IMR-90 (cell line): Measurements from ENCODE around the gene SLC9A3. TPM values are rescaled to one million over a fixed set of nuclear protein-coding genes. Genes with fewer than 3 reads are reported as not detected.

Experiments used
- ATAC-seq: fragments of 200-7000 bp; cut with Tn5 transposase; 2 replicates; pipeline ENCODE4 v1.9.1; 2020; ENCODE audit warnings: low read depth, mild to moderate bottlenecking, moderate library complexity
- BruUV-seq: library from RNA; stranded (reverse); fragments of 400-500 nt; replicated peaks from 2 replicates; lab custom pipeline; 2021; lab: Mats Ljungman, UMichigan
- CTCF ChIA-PET: fragments of 300-600 bp; formaldehyde crosslinking; extraction: SDS; loops from one replicate; lab custom pipeline; 2021; ENCODE audit warnings: antibody characterized with exemption; lab: Yijun Ruan, JAX
- POLR2A ChIA-PET: fragments of 300-600 bp; sonication (Branson Sonifier 250); formaldehyde crosslinking; loops from one replicate; lab custom pipeline; 2022; ENCODE audit warnings: antibody characterized with exemption; ENCODE audit not compliant: unreplicated experiment; lab: Charles Lee
- DNase-seq: peaks from one replicate; pipeline ENCODE4 v3.0.0; 2013
- H2AFZ ChIP-seq: replicated peaks from 2 replicates; pipeline ENCODE3; 2013; ENCODE audit warnings: low read length, mild to moderate bottlenecking; ENCODE audit not compliant: poor library complexity
- H2AK5ac ChIP-seq: 2 replicates; pipeline ENCODE4 v1.6.1; 2013; ENCODE audit warnings: low read depth, low read length, inconsistent platforms
- H2AK9ac ChIP-seq: replicated peaks from 2 replicates; pipeline ENCODE3; 2013; ENCODE audit warnings: mild to moderate bottlenecking, low read depth, low read length, moderate library complexity; ENCODE audit not compliant: poor library complexity
- H2BK120ac ChIP-seq: 2 replicates; pipeline ENCODE4 v1.6.1; 2013; ENCODE audit warnings: low read depth, low read length, inconsistent platforms
- H2BK15ac ChIP-seq: 3 replicates; pipeline ENCODE4 v1.6.1; 2013; ENCODE audit warnings: low read depth, low read length, inconsistent platforms
- H2BK20ac ChIP-seq: 2 replicates; pipeline ENCODE4 v1.6.1; 2013; ENCODE audit warnings: low read depth, mild to moderate bottlenecking, inconsistent platforms, low read length, moderate library complexity
- H2BK5ac ChIP-seq: 2 replicates; pipeline ENCODE4 v1.6.1; 2013; ENCODE audit warnings: mild to moderate bottlenecking, low read depth, low read length, inconsistent platforms; ENCODE audit not compliant: poor library complexity, severe bottlenecking
- H3K14ac ChIP-seq: replicated peaks from 2 replicates; pipeline ENCODE4 v1.6.1; 2013; ENCODE audit warnings: low read depth, low read length, inconsistent platforms
- H3K18ac ChIP-seq: 2 replicates; pipeline ENCODE4 v1.6.1; 2013; ENCODE audit warnings: low read depth, low read length, control low read depth
- H3K23ac ChIP-seq: 2 replicates; pipeline ENCODE4 v1.6.1; 2013; ENCODE audit warnings: low read depth, low read length, inconsistent platforms
- H3K27ac ChIP-seq: 2 replicates; pipeline ENCODE4 v1.5.1; 2013; ENCODE audit warnings: mild to moderate bottlenecking, control low read depth, low read length; ENCODE audit not compliant: insufficient read depth
- H3K27me3 ChIP-seq: 2 replicates; pipeline ENCODE4 v1.6.1; 2013; ENCODE audit warnings: low read length; ENCODE audit not compliant: control insufficient read depth, insufficient read depth
- H3K36me3 ChIP-seq: 2 replicates; pipeline ENCODE4 v1.6.1; 2013; ENCODE audit warnings: low read length, mixed read lengths; ENCODE audit not compliant: control insufficient read depth, insufficient read depth
- H3K4ac ChIP-seq: 2 replicates; pipeline ENCODE4 v1.6.1; 2013; ENCODE audit warnings: low read depth, low read length, inconsistent platforms
- H3K4me1 ChIP-seq: 2 replicates; pipeline ENCODE4 v1.6.1; 2013; ENCODE audit warnings: low read length, mixed read lengths; ENCODE audit not compliant: control insufficient read depth, insufficient read depth
- H3K4me2 ChIP-seq: 2 replicates; pipeline ENCODE4 v1.6.1; 2013; ENCODE audit warnings: low read depth, mild to moderate bottlenecking, control low read depth, low read length, moderate library complexity
- H3K4me3 ChIP-seq: 2 replicates; pipeline ENCODE4 v1.5.1; 2013; ENCODE audit warnings: low read depth, mild to moderate bottlenecking, control low read depth, low read length, moderate library complexity; ENCODE audit not compliant: insufficient read depth
- H3K56ac ChIP-seq: 2 replicates; pipeline ENCODE4 v1.6.1; 2013; ENCODE audit warnings: low read length, inconsistent platforms; ENCODE audit not compliant: insufficient read depth; ENCODE audit errors: extremely low read depth
- H3K79me1 ChIP-seq, 2 experiments: 2 replicates each; pipeline ENCODE4 v1.6.1; 2013; ENCODE audit warnings: low read length in 2 of 2, inconsistent platforms in 1 of 2, low read depth in 1 of 2
- H3K9ac ChIP-seq: 2 replicates; pipeline ENCODE4 v1.6.1; 2013; ENCODE audit warnings: low read depth, low read length, control low read depth
- H3K9me1 ChIP-seq: 2 replicates; pipeline ENCODE4 v1.6.1; 2013; ENCODE audit warnings: low read length, inconsistent platforms; ENCODE audit not compliant: insufficient read depth
- H3K9me3 ChIP-seq: 2 replicates; pipeline ENCODE4 v1.6.1; 2013; ENCODE audit warnings: low read length; ENCODE audit not compliant: control insufficient read depth, insufficient read depth
- H4K20me1 ChIP-seq: 2 replicates; pipeline ENCODE4 v1.6.1; 2013; ENCODE audit warnings: low read length, inconsistent platforms; ENCODE audit not compliant: insufficient read depth
- H4K5ac ChIP-seq: 2 replicates; pipeline ENCODE4 v1.6.1; 2013; ENCODE audit warnings: mild to moderate bottlenecking, low read depth, low read length, control low read depth
- H4K8ac ChIP-seq, 2 experiments: 2 replicates each; pipeline ENCODE4 v1.6.1; 2013; ENCODE audit warnings: low read depth in 2 of 2, low read length in 2 of 2, control low read depth in 1 of 2, inconsistent platforms in 1 of 2
- H4K91ac ChIP-seq: 2 replicates; pipeline ENCODE4 v1.6.1; 2013; ENCODE audit warnings: low read depth, low read length, inconsistent platforms; ENCODE audit not compliant: insufficient read depth
- MAFK ChIP-seq: IDR thresholded peaks from 2 replicates; pipeline ENCODE4 v1.6.1; 2012; ENCODE audit warnings: low read depth, low read length, improper control_type of control experiment
- MAZ ChIP-seq: IDR thresholded peaks from 2 replicates; pipeline ENCODE4 v1.6.1; 2012; ENCODE audit warnings: low read depth, mild to moderate bottlenecking, low read length, improper control_type of control experiment, moderate library complexity, borderline replicate concordance
- MXI1 ChIP-seq: IDR thresholded peaks from 2 replicates; pipeline ENCODE4 v1.6.1; 2012; ENCODE audit warnings: low read depth, mild to moderate bottlenecking, low read length, moderate library complexity, borderline replicate concordance
- RAD21 ChIP-seq: IDR thresholded peaks from 2 replicates; pipeline ENCODE4 v1.6.1; 2012; ENCODE audit warnings: low read length, improper control_type of control experiment
- RCOR1 ChIP-seq: IDR thresholded peaks from 2 replicates; pipeline ENCODE4 v1.6.1; 2012; ENCODE audit warnings: mild to moderate bottlenecking, low read length, improper control_type of control experiment; ENCODE audit not compliant: insufficient replicate concordance
- RFX5 ChIP-seq: IDR thresholded peaks from 2 replicates; pipeline ENCODE4 v1.8.0; 2012; ENCODE audit warnings: low read depth, mild to moderate bottlenecking, low read length, moderate library complexity
- SMC3 ChIP-seq: fragments of 150-350 bp; IDR thresholded peaks from 2 replicates; pipeline ENCODE4 v1.6.1; 2016; ENCODE audit warnings: low read depth, mild to moderate bottlenecking, antibody characterized with exemption, low read length, moderate library complexity
- WGBS, 2 experiments: methylation state at CpG; one replicate each; pipeline versions ENCODE4 v1.1.5 to v1.1.7; 2013; ENCODE audit warnings: missing lambda C conversion rate in 2 of 2; ENCODE audit not compliant: insufficient read length in 1 of 2; ENCODE audit errors: extremely low coverage in 2 of 2; 5-methylcytosine and 5-hydroxymethylcytosine counted together
- dilution Hi-C: fragments of 300-500 bp; cut with HindIII; formaldehyde crosslinking; loops from one replicate; pipeline ENCODE4 v1.14.3; 2018; ENCODE audit warnings: low sequenced_read_pairs; ENCODE audit not compliant: unreplicated experiment
- in situ Hi-C: fragments of 300-500 bp; cut with MboI; formaldehyde crosslinking; loops from 3 replicates; pipeline ENCODE4 v1.14.3; 2019; ENCODE audit warnings: low sequenced_read_pairs, inconsistent platforms, mixed read lengths
- intact Hi-C: fragments of 100-400 bp; cut with micrococcal nuclease; formaldehyde crosslinking; loops from 2 replicates; pipeline ENCODE4 v1.10.0; 2022
- polyA plus RNA-seq, 3 experiments: library from polyadenylated mRNA; depleted of rRNA; stranded (reverse); fragments of >200 nt; gene quantifications; 2 replicates each; pipeline ENCODE4 v1.2.3, GENCODE V29; 2012; ENCODE audit warnings: low replicate concordance in 1 of 3
- total RNA-seq: library from RNA; depleted of rRNA; stranded (reverse); fragments of >200 nt; gene quantifications from 2 replicates; pipeline ENCODE4 v1.2.3, GENCODE V29; 2012
- TF ChIP-seq, protein P1 (sequence below): fragments of 150-350 bp; IDR thresholded peaks from 2 replicates; pipeline ENCODE4 v1.6.1; 2017; ENCODE audit warnings: mild to moderate bottlenecking, antibody characterized with exemption, low read length, low read depth

SLC9A3 gene
- total and polyA plus RNA-seq, 2 of the 4 experiments (the other 2 are of a cell fraction), result 0.72 to 1.5 TPM

DNA sequence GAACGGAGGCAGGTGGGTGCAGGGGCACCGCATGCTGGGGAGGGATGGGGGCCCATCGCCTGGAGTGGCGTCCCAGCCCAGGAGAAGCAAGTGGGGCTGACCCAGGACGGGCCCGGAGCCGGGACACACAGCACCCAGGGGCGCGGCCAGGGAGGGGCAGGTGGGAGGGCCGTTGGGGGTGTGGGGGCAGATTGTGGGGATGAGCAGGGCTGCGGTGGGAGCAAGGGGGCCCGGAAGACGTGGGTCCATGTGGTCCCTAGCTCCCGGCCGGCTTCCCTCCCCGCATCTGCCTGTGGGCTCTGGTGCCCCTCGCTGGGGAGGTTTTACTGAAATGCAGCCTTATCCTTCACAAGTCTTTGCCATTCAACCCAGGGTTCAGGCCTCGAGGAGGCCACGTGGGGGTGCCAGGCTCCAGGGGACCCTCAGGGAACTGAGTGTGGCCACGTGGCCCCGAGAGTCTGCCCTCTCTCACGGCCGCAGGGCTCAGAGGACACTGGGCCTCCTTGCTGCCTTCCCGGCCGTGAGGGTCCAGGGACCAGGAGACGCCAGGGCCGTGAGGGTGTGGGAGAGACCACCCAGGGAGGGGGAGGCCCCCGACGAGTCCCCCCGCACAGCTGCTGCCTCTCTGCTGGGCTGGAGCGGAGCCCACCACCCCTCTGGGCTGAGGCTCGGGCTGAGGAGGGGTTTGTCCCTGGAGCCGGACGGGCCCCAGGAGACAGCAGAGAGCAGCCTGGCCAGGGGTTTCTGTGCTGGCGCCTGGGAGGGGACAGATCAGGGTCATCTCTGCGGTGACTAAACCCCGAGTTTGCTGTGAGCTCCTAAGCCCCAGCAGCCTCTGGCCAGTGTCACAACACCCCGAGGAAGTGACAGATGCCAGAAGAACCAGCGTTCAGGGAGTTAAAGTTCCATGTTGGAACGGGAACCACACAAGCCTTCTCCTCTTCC, 35.2 kb downstream of the SLC9A3 start:
- H3K23ac ChIP-seq, result no peak overlapping the region
- TF ChIP-seq MAFK, result no peak
- no peak for TF ChIP-seq MAZ
- no peak for TF ChIP-seq MXI1
- TF ChIP-seq RFX5, result no peak
- TF ChIP-seq RAD21, result no peak
- TF ChIP-seq, protein P1, sequence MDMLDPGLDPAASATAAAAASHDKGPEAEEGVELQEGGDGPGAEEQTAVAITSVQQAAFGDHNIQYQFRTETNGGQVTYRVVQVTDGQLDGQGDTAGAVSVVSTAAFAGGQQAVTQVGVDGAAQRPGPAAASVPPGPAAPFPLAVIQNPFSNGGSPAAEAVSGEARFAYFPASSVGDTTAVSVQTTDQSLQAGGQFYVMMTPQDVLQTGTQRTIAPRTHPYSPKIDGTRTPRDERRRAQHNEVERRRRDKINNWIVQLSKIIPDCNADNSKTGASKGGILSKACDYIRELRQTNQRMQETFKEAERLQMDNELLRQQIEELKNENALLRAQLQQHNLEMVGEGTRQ, result no peak
- no peak for TF ChIP-seq RCOR1
- TF ChIP-seq SMC3, result no peak
- no peak overlapping the region for H3K4me3 ChIP-seq
- no peak overlapping the region for H3K18ac ChIP-seq
- H2AFZ ChIP-seq, result peak overlapping the region; percentile 14
- no peak overlapping the region for H4K5ac ChIP-seq
- DNase-seq, result no peak
- H2BK15ac ChIP-seq, result no peak overlapping the region
- in situ Hi-C loops (no loop called here), dilution Hi-C loops (no loop called here), intact Hi-C loops (no loop called here)
- H4K20me1 ChIP-seq, result no peaks in the 10 kb centered on the region
- no peak for ATAC-seq
- BruUV-seq, result no TSS peak
- no peaks in the 10 kb centered on the region for H3K9me3 ChIP-seq
- no peak overlapping the region for H4K8ac ChIP-seq
- H2BK5ac ChIP-seq, result no peak overlapping the region
- peaks cover 22% of the 10 kb centered on the region; the same call in 1 of the 2 replicates for H3K27me3 ChIP-seq
- no peak overlapping the region for H3K14ac ChIP-seq
- no peak overlapping the region for H2BK120ac ChIP-seq
- no peak overlapping the region for H3K9ac ChIP-seq
- H3K9me1 ChIP-seq, result no peaks in the 10 kb centered on the region
- H3K27ac ChIP-seq, result no peak overlapping the region
- no peak overlapping the region for H3K56ac ChIP-seq
- no peak overlapping the region for H2AK9ac ChIP-seq
- H3K4me1 ChIP-seq, result no peaks in the 10 kb centered on the region
- H3K4me2 ChIP-seq, result no peak overlapping the region
- H3K79me1 ChIP-seq, result no peaks in the 10 kb centered on the region
- ChIA-PET POLR2A (no interaction called here), CTCF (no interaction called here)
- no peak overlapping the region for H2AK5ac ChIP-seq
- no peak overlapping the region for H3K4ac ChIP-seq
- WGBS, 2 experiments, result 25% methylated on average over 13 of the region's 40 CpGs; no CpG with 5 or more reads in 1 of the 2 experiments
- no peak overlapping the region for H2BK20ac ChIP-seq
- no peaks in the 10 kb centered on the region for H3K36me3 ChIP-seq
- no peak overlapping the region for H4K91ac ChIP-seq
